ENCODE results near the gene TECR. TPM values are rescaled to one million over a fixed set of nuclear protein-coding genes. Genes with fewer than 3 reads are reported as not detected.

The TECR gene
- total and polyA plus RNA-seq, 2 of the 13 experiments (the other 11 are each of a cell fraction or from before 2014, with no cell fraction given) = 54.9 to 121 TPM

DNA sequence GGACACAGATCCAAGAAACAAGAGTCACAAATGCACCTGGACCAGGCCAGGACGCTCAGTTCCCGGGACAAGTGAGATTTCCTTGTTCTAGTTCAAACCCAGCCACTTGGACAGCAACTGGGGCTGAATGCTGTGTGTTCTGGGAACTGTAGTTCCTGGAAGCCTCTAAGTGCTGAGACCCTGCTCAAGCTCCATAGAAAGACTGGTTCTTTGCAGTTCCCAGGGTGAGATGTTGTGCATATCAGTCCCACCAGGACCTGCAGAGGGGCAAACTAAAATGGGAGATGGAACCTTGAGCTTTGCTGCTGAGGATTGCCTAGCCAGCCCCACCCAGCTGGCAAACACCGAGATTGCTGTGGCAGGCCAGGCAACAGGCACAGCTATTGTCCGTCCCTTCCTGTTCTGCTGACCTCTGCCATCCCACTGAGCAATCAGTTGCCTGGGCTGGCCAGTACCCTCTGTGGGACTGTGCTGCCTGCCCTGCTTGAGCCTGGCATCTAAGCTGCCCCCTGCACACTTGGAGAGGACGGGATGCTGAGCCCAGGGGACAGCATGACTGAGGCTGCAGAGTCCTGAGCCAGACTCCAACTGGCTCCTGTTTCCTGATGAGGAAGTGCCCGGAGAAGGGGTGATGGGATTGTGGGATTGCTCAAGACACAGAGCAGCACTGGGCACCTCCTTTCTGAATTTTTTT lies 32.0 kb upstream of the TECR start (continued):
- TF ChIP-seq SNAPC4 (CRISPR knock-in tag; IDR thresholded peaks at IDR 0.05) = no peak
- 0 out of 2 replicates have a peak, but pooled peaks have one; percentile 59 for TF ChIP-seq KDM4B (CRISPR knock-in tag; IDR thresholded peaks at IDR 0.05)
- TF ChIP-seq ZNF121 (CRISPR knock-in tag; IDR thresholded peaks at IDR 0.05) = peak; percentile 23; the same call in 1 of the 2 replicates
- TF ChIP-seq FIP1L1 (IDR thresholded peaks at IDR 0.05; ENCODE audit: borderline replicate concordance, insufficient read depth, low read depth, low read length) = no peak
- TF ChIP-seq NAIF1 (CRISPR knock-in tag; IDR thresholded peaks at IDR 0.05; ENCODE audit: borderline replicate concordance) = 0 out of 2 replicates have a peak, but pooled peaks have one; percentile 23
- TF ChIP-seq PLRG1 (conservative IDR thresholded peaks at IDR 0.05) = no peak
- peak; percentile 99 for TF ChIP-seq HNRNPL (IDR thresholded peaks at IDR 0.05; ENCODE audit: low read depth, low read length)
- TF ChIP-seq ZNF350 (CRISPR knock-in tag; IDR thresholded peaks at IDR 0.05; ENCODE audit: borderline replicate concordance, low read depth) = no peak
- TF ChIP-seq, protein P1, sequence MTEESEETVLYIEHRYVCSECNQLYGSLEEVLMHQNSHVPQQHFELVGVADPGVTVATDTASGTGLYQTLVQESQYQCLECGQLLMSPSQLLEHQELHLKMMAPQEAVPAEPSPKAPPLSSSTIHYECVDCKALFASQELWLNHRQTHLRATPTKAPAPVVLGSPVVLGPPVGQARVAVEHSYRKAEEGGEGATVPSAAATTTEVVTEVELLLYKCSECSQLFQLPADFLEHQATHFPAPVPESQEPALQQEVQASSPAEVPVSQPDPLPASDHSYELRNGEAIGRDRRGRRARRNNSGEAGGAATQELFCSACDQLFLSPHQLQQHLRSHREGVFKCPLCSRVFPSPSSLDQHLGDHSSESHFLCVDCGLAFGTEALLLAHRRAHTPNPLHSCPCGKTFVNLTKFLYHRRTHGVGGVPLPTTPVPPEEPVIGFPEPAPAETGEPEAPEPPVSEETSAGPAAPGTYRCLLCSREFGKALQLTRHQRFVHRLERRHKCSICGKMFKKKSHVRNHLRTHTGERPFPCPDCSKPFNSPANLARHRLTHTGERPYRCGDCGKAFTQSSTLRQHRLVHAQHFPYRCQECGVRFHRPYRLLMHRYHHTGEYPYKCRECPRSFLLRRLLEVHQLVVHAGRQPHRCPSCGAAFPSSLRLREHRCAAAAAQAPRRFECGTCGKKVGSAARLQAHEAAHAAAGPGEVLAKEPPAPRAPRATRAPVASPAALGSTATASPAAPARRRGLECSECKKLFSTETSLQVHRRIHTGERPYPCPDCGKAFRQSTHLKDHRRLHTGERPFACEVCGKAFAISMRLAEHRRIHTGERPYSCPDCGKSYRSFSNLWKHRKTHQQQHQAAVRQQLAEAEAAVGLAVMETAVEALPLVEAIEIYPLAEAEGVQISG (CRISPR knock-in tag; IDR thresholded peaks at IDR 0.05) = peak; percentile 46; the same call in 1 of the 2 replicates
- no peak for TF ChIP-seq SOX6 (IDR thresholded peaks at IDR 0.05)
- TF ChIP-seq SOX6 (CRISPR knock-in tag; IDR thresholded peaks at IDR 0.05) = peak; percentile 47
- TF ChIP-seq ZNF33B (CRISPR knock-in tag; IDR thresholded peaks at IDR 0.05) = no peak
- no peak; the same call in 1 of the 2 replicates for TF ChIP-seq SP4 (CRISPR knock-in tag; IDR thresholded peaks at IDR 0.05)
- TF ChIP-seq, protein P2, sequence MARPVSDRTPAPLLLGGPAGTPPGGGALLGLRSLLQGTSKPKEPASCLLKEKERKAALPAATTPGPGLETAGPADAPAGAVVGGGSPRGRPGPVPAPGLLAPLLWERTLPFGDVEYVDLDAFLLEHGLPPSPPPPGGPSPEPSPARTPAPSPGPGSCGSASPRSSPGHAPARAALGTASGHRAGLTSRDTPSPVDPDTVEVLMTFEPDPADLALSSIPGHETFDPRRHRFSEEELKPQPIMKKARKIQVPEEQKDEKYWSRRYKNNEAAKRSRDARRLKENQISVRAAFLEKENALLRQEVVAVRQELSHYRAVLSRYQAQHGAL (CRISPR knock-in tag; IDR thresholded peaks at IDR 0.05; ENCODE audit: not compliant biosample characterization) = no peak
- TF ChIP-seq REXO4 (CRISPR knock-in tag; IDR thresholded peaks at IDR 0.05; ENCODE audit: borderline replicate concordance) = no peak
- TF ChIP-seq EED (CRISPR knock-in tag; IDR thresholded peaks at IDR 0.05) = no peak
- TF ChIP-seq CEBPG (CRISPR knock-in tag; IDR thresholded peaks at IDR 0.05) = peak; percentile 54; the same call in 1 of the 2 replicates
- TF ChIP-seq ZNF20 (CRISPR knock-in tag; IDR thresholded peaks at IDR 0.05) = no peak
- TF ChIP-seq, protein P3, sequence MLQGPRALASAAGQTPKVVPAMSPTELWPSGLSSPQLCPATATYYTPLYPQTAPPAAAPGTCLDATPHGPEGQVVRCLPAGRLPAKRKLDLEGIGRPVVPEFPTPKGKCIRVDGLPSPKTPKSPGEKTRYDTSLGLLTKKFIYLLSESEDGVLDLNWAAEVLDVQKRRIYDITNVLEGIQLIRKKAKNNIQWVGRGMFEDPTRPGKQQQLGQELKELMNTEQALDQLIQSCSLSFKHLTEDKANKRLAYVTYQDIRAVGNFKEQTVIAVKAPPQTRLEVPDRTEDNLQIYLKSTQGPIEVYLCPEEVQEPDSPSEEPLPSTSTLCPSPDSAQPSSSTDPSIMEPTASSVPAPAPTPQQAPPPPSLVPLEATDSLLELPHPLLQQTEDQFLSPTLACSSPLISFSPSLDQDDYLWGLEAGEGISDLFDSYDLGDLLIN (CRISPR knock-in tag; IDR thresholded peaks at IDR 0.05; ENCODE audit: borderline replicate concordance) = no peak
- no peak for TF ChIP-seq ATF1 (CRISPR knock-in tag; IDR thresholded peaks at IDR 0.05)
- TF ChIP-seq ZNF343 (CRISPR knock-in tag; IDR thresholded peaks at IDR 0.05) = no peak
